Stimulated activated CD8-positive, alpha-beta memory T cell treated with anti-CD3 and anti-CD28 coated beads, Interleukin-12 subunit alpha, Interleukin-12 subunit beta, amount 100 ng/mL, for 4 hours (primary cell): ENCODE measurements around the gene LRP10.
"Not testable (repeated sequence)": the region's sequence is repeated elsewhere in the genome, so short reads cannot be mapped to it uniquely, and the experiment has no call there.

Source experiments
- DNase-seq: peaks from one replicate; pipeline ENCODE4 v3.0.0-alpha.2; 2020; ENCODE audit warnings: low read depth

The LRP10 gene

DNA sequence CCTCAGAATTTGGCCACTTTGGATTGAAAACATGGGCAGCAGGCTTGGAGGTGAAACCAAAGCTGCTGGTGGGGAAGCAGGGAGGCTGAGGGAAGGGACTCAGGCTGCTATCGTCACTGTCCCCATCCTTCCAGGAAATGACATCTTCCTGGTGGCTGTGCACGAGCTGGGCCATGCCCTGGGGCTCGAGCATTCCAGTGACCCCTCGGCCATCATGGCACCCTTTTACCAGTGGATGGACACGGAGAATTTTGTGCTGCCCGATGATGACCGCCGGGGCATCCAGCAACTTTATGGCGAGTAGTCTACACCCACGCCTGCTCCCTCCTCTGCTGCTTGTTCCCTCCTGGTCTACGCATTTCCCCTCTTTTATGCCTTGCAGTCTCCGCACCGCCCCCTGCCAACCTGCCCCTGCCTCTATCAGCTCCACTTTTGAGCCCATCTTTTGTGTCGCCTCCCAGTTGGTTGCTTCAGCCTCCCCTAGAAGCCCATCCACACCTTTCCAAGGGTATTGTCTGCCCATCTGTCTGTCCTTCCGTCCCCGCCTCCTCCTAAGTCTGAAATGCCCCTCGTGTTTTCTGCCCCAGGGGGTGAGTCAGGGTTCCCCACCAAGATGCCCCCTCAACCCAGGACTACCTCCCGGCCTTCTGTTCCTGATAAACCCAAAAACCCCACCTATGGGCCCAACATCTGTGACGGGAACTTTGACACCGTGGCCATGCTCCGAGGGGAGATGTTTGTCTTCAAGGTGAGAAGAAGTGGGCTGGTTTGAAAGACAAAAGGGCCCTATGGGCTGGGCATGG lies 28.2 kb upstream of the LRP10 start:
- DNase-seq, result no peak

- no peak for DNase-seq
These were observed 27.1 kb upstream of the LRP10 start for GRCh38 chr14:22844221-22845102.

GRCh38 chr14:22845103-22845394 lies 26.5 kb upstream of the LRP10 start:
- no peak for DNase-seq

DNA sequence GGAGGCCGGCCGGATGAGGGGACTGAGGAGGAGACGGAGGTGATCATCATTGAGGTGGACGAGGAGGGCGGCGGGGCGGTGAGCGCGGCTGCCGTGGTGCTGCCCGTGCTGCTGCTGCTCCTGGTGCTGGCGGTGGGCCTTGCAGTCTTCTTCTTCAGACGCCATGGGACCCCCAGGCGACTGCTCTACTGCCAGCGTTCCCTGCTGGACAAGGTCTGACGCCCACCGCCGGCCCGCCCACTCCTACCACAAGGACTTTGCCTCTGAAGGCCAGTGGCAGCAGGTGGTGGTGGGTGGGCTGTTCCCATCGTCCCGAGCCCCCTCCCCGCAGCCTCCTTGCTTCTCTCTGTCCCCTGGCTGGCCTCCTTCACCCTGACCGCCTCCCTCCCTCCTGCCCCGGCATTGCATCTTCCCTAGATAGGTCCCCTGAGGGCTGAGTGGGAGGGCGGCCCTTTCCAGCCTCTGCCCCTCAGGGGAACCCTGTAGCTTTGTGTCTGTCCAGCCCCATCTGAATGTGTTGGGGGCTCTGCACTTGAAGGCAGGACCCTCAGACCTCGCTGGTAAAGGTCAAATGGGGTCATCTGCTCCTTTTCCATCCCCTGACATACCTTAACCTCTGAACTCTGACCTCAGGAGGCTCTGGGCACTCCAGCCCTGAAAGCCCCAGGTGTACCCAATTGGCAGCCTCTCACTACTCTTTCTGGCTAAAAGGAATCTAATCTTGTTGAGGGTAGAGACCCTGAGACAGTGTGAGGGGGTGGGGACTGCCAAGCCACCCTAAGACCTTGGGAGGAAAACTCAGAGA lies 25.5 kb upstream of the LRP10 start:
- DNase-seq, result no peak

DNA sequence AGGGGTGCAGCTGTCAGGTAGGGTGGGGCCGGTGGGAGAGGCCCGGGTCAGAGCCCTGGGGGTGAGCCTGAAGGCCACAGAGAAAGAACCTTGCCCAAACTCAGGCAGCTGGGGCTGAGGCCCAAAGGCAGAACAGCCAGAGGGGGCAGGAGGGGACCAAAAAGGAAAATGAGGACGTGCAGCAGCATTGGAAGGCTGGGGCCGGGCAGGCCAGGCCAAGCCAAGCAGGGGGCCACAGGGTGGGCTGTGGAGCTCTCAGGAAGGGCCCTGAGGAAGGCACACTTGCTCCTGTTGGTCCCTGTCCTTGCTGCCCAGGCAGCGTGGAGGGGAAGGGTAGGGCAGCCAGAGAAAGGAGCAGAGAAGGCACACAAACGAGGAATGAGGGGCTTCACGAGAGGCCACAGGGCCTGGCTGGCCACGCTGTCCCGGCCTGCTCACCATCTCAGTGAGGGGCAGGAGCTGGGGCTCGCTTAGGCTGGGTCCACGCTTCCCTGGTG lies 24.7 kb upstream of the LRP10 start:
- DNase-seq, result no peak

DNA sequence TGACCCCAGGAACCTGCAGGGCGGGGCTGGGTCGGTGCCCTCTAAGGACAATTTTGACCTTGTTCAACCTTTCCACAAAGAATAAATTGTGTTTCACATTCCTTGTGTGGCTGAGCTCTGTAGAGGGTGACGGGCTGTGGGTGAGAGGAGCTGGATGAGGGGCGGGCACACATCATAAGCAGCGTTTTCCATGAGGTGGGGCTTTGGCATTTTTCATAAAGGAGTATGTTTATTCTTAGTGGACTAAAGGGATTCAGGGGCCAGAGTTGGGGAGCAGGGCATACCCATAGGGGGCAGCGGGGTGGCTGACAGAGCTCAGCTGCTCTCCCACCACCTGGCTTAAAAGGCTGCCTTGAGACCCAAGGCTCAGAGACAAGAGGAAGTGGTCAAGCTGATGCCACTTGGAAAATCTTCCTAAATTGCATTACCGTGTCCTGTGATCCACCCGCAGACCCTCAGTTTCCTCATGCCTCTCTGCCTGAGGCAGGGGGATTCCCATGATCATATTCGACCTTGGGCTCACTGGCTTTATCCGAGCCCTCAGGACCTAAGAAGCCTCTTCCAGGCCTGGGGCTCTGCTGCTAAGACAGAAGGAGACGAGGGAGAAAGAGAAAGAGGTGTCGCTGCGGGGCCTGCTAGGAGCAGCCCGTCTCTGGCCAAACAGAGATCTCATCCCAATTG lies 23.7 kb upstream of the LRP10 start:
- no peak for DNase-seq

DNA sequence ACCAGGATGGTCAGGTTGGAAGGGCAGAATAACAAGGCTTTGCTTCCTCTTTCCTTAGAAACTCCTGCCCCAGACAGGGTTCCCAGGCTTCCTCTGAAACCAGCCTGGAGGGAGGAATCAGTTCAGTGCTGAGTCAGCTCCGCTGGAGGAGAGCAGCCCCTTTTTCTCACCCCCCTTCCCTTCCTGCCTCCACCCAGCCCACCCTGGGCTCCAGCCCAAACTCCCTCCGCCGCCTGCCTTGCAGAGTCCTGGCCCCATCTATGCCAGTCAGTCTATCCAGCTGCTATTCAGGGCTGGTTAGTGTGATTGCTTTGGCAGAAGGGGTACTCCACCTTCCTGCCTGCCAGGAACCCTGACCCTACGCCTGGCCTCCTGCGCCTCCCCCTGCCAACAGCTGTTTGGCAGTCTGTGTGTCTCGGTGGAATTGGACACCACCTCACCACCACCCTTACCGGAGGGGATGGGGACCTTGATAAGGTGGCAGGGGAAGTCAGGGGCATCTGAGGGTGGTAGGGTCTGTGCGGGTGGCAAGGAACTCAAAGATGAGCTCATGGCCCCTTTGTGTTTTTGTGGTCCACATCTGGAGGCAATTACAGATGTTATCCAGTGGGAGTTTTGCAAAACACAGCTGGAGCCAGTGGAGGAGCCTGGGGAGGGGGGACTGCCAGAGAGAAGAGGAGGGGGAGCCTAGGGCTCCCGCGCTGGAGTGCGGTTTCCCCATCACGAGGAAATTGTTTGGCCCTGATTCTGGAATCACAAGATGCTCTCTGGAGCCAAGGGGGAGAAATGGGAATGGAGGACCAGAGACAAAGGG lies 23.0 kb upstream of the LRP10 start:
- no peak for DNase-seq

GRCh38 chr14:22849212-22849819 lies 22.2 kb upstream of the LRP10 start:
- DNase-seq, result no peak

DNA sequence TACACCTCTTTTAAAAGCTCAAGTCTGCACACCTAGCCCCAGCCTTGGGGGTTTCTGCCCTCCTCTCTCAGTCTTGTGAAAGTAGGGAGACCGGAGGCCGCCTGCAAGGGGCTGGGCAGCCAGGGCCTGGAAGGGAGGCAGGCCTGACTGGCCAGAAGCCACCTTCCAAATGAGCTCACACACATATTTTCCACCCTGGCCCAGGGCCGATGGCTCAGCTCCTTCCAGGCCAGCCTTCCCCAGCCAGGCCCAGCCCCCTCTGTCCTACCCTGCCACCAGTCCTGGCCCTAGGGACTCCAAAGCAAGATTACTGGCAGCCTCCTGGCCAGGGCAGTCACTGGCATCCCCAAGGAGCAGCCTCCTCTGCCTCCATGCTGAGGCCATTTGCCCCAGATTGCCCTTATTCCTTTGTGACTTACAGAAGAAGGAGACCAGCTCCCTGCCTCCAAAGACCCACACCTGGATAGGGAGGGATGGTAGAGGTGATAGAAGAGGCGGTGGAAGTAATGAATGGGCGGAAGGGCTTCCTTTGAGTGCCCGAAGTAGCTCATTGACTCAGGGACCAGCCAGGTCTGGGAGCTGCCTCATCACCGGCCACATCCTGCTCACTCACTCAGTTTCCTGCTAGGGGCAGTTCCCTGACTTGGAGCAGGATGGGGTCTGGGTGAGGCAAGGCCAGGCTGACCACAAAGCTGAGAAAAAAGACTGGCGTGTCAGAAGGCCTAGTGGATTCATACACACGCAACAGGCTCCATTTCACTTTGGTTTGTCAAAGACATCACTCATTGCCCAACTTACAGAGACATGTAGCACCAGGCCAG lies 20.4 kb upstream of the LRP10 start:
- DNase-seq, result no peak

- not testable (repeated sequence) for DNase-seq
These were observed 19.4 kb upstream of the LRP10 start for GRCh38 chr14:22852178-22852577.

- no peak for DNase-seq
These were observed 19.0 kb upstream of the LRP10 start for GRCh38 chr14:22852599-22852939.

GRCh38 chr14:22852940-22853767 lies 18.4 kb upstream of the LRP10 start:
- DNase-seq, result peak; percentile 77

GRCh38 chr14:22854296-22854695 lies 17.2 kb upstream of the LRP10 start:
- DNase-seq, result not testable (repeated sequence)

DNA sequence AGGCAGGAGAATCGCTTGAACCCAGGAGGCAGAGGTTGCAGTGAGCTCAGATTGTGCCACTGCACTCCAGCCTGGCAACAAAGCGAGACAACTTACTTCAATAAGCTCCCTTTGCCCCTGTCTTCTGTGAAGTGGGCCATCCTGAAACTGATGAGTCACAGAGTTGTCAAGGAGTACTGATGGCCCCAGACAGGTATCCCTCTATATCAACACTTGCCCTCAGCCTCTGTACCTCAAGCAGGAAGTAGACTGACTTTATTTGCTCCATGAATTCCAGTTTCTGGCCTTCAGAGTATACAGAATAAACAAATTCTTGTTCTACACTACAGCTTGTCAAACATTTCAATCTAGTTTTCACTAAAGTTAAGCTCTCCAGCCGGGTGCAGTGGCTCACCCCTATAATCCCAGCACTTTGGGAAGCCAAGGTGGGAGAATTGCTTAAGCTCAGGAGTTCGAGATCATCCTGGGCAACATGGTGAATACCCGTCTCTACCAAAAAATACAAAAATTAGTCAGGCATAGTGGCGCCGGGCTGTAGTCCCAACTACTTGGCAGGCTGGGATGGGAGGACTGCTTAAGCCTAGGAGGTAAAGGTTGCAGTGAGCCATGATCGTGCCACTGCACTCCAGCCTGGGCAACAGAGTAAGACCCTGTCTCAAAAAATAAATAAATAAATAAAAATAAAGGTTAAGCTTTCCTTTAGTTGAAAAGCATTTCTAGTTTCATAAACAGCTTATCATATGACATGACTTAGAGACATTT lies 16.4 kb upstream of the LRP10 start:
- no peak for DNase-seq

DNA sequence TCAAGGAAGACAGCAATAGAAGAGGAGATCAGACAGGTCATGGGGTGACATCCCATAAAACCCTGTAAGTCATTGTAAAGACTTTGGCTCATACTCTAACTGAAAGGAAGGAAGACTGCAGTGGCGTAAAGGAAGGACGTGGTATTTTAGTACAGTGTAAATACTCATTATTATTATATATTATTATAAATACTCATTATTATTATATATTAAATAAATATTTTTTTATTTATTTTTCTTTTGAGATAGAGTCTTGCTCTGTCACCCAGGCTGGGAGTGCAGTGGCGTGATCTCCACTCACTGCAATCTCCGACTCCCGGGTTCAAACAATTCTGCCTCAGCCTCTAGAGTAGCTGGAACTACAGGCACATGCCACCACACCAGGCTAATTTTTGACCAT lies 15.1 kb upstream of the LRP10 start:
- no peak for DNase-seq

- DNase-seq, result not testable (repeated sequence)
These were observed 11.2 kb upstream of the LRP10 start for GRCh38 chr14:22860377-22860776.

- no peak for DNase-seq
These were observed 9.9 kb upstream of the LRP10 start for GRCh38 chr14:22861651-22862050.

- no peak for DNase-seq
These were observed 6.6 kb upstream of the LRP10 start for GRCh38 chr14:22864979-22865378.
